ENCODE measurements around the gene CCNY.

DNA sequence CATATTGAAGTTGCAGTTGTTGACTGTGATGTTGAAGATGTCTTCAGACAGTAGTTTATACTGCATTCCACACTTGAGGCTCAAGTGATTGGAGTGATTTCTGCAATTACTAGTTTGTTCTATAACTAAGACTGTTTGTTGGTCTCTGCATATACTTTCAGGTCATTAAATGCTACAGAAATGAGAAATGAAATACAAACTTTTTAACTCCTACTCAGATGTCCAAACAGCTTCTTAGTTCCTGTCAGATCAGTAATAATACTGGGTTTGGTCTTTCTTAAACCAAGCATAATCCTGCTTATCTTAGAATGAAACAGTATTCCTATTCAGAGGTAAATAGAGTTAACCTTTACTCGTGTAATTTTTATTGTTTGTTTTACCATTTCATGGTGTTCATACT lies 115.9 kb downstream of the CCNY start:
- no peak for TF ChIP-seq ZNF3 (CRISPR knock-in tag; IDR thresholded peaks at IDR 0.05)
- no peak for TF ChIP-seq RAD51 (IDR thresholded peaks at IDR 0.05; ENCODE audit: borderline replicate concordance)
- TF ChIP-seq, protein P1, sequence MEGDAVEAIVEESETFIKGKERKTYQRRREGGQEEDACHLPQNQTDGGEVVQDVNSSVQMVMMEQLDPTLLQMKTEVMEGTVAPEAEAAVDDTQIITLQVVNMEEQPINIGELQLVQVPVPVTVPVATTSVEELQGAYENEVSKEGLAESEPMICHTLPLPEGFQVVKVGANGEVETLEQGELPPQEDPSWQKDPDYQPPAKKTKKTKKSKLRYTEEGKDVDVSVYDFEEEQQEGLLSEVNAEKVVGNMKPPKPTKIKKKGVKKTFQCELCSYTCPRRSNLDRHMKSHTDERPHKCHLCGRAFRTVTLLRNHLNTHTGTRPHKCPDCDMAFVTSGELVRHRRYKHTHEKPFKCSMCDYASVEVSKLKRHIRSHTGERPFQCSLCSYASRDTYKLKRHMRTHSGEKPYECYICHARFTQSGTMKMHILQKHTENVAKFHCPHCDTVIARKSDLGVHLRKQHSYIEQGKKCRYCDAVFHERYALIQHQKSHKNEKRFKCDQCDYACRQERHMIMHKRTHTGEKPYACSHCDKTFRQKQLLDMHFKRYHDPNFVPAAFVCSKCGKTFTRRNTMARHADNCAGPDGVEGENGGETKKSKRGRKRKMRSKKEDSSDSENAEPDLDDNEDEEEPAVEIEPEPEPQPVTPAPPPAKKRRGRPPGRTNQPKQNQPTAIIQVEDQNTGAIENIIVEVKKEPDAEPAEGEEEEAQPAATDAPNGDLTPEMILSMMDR (CRISPR knock-in tag; IDR thresholded peaks at IDR 0.05): no peak
- TF ChIP-seq, protein P2, sequence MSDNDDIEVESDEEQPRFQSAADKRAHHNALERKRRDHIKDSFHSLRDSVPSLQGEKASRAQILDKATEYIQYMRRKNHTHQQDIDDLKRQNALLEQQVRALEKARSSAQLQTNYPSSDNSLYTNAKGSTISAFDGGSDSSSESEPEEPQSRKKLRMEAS (IDR thresholded peaks at IDR 0.05): no peak
- no peak for TF ChIP-seq SP1 (IDR thresholded peaks at IDR 0.05)
- TF ChIP-seq SP1 (CRISPR knock-in tag; IDR thresholded peaks at IDR 0.05): no peak
- TF ChIP-seq HNRNPK (IDR thresholded peaks at IDR 0.05; ENCODE audit: low read depth, low read length, poor library complexity, severe bottlenecking): no peak

Data from HepG2 (cell line).